Measurements from ENCODE around the gene ADCY2.
A peak's percentile ranks its signal among the peaks of the same experiment; 100 is the strongest.

Gene ADCY2

DNA sequence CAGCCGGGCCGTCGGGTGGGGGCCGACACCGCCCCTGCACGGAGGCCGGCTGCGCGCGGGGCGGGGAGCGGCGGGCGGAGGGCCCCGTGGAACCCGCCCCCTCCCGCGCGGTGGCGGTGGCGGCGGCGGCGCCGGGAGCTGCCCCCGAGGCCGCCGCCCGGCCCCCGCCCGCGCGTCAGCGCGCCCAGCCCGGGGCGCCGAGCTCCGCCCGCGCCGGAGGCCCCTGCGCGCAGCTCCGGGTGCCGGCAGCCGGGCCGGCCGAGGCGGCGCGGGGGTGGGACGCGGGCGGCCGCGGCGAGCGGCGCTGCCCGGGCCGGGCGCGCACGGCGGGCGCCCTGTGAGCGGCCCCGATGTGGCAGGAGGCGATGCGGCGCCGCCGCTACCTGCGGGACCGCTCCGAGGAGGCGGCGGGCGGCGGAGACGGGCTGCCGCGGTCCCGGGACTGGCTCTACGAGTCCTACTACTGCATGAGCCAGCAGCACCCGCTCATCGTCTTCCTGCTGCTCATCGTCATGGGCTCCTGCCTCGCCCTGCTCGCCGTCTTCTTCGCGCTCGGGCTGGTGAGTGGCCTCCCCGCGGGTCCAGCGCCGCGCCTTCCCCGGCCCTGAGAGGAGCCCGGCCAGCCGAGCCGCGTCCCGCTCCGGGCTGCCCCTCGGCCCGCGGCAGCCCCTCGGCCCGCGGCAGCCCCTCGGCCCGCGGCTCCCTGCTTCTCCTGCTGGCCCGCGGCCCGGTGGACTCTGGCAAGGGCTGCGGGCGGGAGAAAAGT lies at the start of gene ADCY2:
Gene ADCY2 (plus strand): TSS at position 192 of the 766 bp plus-strand sequence. CDS start 159 bp downstream, at position 351.
- DNase-seq (ENCODE audit: low spot score) = peak; percentile 40

DNA sequence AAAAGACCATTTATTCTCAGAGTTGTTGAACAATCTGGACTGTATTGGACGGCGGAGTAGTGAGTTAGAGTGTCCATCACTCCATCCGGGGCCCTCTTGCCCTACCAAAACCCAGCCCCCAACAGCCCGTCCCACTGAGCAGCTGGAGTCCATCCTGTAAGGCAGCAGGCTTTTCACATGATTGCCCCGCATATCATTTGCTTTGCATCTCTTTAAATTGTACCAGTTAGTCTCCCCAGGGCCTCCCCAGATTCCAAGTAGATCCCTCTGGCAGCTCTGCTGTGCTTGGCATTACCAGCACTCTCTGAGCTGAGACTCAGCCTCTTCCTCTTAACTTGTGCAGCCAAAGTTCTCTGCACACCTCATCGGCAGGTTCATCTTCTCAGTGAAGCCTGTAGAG lies 48.6 kb upstream of the ADCY2 start:
- DNase-seq (ENCODE audit: low spot score) = no peak

DNA sequence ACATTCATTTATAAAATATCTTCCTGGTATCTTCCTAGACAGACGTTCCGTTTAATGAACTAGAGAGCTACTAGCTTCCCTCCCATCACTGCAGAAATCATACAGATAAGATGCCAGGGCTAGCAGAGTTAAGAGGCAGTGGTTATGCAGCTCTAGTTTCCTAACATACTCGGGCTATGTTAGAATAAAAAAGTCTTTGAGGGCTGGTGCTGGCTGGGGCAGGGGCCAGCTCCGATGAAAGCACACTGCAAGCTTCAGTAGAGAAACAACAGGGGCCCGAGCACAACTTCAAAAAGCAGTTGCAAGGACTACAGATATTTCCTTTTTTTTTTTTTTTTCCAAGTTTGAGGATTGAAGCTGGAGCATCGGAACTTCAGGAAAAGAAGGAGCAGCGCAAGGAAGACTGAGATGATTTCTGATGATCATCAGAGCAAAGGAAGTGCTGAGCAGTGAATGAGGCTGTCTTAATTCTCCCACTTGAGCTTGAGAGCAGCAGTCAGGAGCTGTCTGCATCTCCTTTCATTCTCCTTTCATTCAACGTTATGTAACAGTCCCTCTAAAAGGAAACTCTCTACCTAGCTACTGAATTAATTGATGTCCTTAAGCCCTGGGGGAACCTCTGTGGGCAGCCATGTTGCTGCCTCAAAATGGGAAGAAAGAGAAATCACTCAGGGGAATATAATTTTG lies 47.6 kb upstream of the ADCY2 start:
- no peak for DNase-seq (ENCODE audit: low spot score)

DNA sequence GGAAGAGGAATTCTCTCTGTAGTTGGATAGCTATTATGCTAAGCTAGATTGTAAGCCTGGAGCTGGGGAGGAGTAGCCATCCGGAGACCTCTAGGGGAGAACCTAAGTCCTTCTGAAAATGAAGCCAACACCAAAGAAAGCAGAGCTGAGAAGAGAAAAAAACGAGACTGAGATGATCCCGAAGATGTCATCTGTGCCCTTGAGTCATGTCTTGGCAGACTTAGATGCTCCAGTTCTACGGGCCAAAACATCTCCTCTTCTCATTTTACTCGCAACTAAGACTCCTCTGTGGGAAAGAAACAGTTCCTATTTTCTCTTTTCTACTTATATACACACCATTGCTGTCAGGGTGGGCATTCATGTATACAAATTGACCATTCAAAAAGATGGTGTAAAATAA lies 34.3 kb upstream of the ADCY2 start:
- no peak for DNase-seq (ENCODE audit: low spot score)

DNA sequence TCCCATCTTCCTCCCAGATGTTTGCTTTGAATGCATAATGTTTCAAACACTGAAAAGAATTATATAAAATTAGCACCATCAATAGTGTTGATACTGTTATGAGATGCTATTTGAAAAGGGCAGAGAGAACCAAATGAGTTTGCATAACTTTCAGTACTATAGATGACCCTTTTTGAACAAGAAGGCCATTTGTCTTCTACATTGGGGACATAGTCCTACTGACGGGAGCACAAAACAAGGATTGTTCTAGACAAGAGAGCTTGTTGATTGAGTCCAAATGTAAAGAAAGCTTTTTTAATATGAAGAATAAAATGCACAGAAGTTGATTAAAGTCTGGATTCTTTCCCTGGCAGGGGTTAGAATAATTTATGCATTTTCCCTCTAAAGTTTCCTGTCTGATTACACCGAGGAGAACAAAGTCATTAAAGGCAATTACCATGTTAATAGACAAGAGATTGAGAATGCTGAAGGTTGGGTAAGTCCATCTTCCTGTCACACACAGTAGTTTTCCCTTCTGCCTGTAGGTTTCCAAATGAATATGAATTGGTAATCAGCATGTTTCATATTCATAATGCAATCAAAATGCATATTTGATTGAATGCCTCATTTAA lies 32.8 kb upstream of the ADCY2 start:
- DNase-seq (ENCODE audit: low spot score) = no peak

DNA sequence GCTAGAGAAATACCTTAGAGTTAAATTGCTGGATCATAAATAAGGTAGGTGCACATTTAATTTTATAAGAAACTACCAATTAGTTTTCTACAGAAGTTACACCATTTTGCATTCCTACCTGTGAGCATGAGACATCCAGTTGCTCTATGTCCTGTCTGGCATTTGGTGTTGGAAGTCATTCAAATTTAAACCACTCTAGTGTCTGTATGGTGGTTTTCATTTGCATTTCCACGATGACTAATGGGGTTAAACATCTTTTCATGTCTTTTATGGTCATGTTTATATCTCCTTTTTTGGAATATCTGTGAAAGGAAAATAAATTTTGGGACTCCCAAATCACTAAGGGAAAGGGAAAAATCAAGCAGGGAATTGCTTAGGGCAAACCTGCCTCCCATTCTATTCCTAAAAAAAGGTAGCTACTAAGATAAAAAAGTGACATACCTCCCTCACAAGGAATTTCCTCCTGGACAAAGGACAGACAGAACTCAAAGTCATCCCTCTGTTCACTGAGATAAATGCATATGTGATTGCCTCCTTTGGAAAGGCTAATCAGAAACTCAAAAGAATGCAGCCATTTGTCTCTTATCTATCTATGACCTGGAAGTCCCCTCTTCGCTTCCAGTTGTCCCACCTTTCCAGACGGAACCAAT lies 31.6 kb upstream of the ADCY2 start:
- no peak for DNase-seq (ENCODE audit: low spot score)

DNA sequence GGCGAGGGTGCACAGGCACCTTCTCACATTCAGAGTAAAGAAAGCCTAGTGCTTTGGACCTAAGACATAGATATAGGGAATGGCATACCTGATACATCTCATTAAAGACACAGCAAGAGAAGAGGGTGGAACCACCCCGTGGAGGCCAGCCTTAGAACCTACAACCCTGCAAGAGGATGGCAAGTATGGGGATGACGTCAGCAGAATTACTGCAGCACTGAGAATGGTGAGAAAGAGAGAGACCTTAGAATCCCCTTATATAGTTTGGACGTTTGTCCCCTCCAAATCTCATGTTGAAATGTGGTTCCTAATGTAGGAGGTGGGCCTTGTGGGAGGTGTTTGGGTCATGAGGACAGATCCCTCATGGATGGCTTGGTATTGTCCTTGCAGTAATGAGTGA lies 28.2 kb upstream of the ADCY2 start:
- DNase-seq (ENCODE audit: low spot score) = no peak

DNA sequence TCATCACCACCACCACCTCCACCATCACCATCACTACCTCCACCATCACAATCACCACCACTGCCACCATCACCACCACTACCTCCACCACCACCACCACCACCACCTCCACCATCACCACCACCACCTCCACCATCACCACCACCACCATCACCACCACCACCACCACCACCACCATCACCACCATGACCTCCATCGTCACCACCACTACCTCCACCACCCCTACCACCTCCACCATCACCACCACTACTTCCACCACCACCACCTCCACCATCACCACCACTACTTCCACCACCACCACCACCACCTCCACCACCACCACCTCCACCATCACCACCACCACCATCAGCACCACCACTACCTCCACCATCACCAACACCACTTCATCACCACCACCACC lies 23.5 kb upstream of the ADCY2 start:
- no peak for DNase-seq (ENCODE audit: low spot score)

DNA sequence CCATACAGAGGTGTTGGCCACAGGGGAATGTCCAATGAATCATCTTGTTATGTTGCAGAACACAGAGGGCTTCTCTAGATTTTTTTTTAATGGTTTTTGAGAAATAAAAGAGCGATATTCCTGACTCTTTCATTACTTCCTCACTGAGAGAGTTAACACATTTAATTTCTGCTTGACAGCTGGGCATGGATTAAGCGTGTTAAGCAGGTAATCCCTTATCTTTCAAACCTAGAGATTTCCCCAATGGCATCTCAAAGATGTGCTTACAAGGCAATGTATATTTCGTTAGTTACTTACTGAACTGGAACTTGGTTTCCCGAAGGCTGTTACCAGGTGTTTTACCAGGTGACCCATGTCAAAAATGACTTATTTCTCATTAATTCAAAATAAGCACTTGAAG lies 21.8 kb upstream of the ADCY2 start:
- no peak for DNase-seq (ENCODE audit: low spot score)

DNA sequence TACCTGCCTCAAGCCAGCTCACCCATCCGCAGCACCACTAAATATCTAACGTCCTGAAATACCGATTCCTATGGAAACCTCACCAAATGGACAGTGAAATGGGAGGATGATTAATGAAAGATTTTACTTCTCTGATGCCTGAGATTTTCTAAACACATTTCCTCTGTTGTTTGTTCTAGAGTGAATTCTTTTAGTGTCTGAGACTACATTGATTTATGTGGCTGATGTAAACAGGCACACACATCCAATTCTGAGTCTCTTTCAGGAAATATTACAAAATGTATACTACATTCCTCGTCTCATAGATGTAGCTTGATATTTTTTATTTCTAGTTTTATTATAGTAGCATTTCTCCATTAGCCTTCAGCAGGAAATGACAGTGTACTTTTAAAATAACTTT lies 20.5 kb upstream of the ADCY2 start:
- DNase-seq (ENCODE audit: low spot score) = no peak

DNA sequence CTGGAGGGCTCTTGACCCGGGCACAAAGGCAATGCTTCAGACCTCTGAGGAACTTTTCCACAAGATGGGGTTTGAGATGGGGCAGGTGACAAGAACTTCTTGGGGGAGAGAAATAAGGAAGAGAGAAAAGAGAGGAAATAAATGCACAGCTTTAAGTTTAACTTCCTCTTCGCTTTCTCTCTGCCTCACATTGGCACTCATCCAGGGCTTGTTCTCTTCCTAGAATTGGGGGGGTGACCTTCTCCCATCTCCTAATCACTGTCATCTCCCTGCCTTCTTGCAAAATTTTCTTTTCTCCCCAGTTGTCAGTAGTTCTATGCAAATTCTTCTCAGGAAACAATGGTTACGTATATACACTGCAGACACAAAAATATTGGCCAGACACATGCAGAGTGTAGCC lies 19.1 kb upstream of the ADCY2 start:
- DNase-seq (ENCODE audit: low spot score) = no peak

DNA sequence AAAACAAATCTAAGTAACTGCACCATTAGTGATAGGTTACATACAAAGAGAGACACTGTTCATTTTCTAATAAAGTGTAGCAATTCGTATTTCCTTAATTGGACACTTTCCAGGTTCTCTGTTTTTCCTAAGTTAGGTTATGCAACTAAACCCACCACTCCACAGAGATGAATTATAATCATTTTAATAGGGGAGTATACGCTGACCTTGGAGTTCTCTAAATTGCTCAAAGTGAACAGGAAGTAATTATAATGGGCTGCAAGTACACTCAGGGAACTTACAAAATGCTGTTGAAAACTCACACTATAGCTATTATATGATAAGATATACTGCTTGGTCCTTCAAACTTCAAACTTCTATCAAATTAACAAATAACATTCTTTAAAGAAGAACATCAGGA lies 18.2 kb upstream of the ADCY2 start:
- no peak for DNase-seq (ENCODE audit: low spot score)

DNA sequence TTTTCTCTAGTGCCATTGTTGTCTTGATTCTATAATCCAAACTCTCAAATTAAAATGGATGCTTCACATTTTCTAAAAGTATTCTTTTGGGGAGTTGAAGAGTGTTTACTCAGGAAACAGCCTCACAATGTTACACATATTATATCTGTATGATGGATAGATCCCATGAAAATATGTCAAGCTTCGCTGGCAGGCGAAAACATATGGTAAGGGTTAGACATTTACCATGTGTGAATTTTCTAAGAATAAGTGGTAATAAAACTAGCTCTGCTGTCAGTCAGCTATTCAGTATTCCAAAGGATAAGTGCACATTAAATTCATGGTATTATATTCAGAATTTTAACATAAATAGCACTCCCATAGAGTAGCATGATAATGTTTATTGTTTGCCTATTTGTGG lies 13.3 kb upstream of the ADCY2 start:
- DNase-seq (ENCODE audit: low spot score) = no peak

DNA sequence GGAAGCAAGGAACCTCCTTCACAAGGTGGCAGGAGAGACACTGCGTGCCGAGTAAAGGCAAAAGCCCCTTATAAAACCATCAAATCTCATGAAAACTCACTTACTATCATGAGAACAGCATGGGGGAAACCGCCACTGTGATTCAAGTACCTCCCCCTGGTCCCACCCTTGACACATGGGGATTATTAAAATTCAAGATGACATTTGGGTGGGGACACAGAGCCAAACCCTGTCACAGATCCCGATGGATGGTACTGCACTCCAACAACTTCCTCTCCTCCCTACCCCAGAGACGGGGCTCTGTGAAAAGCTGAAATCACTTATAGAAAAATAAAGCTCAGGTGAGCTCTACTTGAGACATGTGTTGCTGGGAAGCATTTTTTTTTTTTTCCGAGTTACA lies 10.3 kb upstream of the ADCY2 start:
- no peak for DNase-seq (ENCODE audit: low spot score)

DNA sequence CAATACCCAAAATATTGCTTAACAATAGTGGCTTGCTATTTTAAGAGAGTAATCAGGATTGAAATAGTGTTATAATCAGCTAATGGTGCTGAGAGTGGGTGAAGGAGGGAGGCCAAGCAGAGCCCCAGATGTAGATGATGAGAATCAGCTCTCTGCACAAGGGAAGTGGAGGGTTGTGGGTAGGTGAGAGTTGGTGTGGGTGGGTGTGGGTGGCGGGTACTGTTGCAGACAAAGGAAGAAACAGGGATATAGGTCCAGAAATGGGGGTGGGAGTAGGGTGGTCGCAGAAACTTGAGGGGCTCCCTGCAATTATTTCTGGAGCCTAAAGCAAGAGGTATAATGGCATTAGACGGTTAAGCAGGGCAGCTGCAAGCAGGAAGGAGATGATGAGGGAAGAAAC lies 7.4 kb upstream of the ADCY2 start:
- DNase-seq (ENCODE audit: low spot score) = no peak

DNA sequence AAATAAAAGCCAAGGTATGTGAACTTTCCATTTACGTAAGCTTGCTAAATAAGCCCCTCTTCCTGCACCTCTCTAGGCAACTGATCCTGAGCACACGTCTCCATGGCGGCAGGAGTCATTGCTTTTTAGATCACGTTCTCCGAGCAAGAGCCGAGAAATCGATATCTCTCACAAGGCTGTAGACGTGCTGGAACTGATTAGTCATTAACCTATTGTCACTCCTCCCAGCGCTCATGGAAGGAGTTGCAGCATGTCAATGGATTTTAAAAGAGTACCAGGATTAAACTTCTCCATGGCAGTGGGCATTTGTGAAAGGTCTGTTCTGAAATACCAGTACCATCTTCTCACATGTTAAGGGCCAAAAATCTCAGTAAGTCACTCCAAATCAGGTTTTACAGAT lies 4.7 kb upstream of the ADCY2 start:
- no peak for DNase-seq (ENCODE audit: low spot score)

DNA sequence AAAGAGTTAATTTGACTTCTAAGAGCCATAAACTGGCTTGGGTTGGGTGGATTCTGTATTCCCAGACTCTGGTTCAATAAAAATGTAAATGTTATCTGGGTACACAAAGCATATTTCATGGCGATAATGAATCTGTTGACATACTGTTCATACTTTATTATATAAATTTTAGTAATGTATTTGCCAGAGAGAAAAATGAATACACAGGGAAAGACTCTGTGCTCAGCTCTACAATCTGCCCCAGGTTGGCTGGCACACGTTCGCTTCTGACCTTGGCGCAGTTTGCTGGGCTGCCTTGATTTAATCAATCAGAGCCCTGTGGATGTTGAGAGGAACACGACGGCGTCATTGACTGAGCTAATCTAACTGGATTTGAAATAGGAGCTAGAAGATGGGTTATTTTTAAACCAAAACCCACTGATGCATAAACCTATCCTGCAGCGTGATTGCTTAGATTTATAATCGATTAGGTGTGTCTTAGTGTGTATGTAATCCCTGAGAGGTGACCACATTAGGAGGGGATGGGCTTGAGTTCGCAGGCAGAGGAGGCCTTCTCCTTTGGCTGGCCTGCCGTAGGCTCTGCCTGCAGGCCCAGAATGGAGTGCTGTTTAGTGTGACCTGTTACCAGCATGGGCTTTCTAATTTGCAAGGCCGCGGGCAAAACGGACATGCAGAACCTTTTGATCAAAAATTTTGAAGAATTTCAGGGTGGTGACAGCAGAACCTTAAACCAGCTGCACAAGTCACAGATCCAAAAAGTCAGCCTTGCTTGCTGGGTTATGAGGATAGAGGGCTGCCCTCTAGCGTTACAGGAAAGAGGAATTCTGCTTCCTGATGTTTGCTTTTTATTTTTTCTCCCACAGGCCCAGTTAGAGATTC lies 3.9 kb upstream of the ADCY2 start:
- peak; percentile 62 for DNase-seq (ENCODE audit: low spot score)

DNA sequence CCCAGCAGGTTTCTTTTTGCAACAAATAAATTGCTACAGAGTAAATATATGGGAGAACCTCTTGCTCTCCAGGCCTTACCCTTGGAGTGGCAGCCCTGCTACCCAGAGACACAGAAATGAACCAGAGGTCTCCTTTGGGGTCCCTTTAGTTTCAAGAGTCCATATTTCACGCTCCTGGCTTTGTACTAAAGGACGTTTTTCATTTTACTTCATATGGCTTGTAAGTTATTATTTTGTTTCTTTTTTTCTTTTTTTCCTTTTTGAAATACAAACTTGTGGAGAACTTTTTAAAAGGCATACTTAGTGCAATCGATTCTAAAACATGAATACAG lies 3.3 kb upstream of the ADCY2 start:
- DNase-seq (ENCODE audit: low spot score) = no peak

DNA sequence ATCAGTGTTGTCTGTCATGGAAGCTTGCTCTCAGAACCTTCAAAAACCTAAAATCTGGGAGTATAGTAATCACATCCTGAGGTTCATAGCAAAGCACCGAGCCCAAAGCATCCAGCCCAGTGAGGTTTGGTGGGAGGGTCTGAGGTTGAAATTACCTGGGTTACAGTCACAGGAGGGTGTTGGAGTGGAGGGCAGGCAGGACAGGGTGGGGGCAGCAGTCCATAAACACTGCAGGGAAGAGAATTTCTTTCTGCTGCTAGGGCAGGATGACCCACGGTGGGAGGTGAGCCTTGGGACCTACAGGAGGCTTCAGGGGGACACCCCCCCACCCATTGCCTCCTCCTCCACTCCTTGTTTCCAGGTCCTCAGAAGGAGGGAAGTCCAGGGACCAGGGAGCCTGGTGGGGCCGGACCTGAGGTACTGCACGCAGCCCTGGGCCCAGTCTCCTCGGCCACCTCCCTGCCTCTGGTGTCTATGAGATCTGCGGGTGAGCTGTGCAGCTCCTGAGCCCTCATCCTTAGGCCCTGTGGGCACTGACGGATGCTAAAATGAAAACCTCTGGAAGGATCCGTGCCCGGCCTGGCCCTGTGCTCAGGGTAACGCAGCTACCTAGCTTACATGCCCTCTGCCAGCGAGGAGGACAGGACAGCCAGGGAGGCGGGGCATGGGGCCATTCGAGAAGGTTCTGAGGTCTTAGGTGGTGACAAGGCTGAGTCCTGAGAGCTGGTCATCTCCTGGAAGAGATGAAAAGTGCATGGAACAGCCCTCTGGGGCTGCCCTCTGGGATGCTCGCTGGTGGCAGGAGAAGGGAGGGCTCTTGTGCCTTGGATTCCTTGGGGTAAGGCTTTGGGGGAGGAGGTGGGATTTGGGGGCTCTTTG lies 1.8 kb upstream of the ADCY2 start:
- DNase-seq (ENCODE audit: low spot score) = no peak

DNA sequence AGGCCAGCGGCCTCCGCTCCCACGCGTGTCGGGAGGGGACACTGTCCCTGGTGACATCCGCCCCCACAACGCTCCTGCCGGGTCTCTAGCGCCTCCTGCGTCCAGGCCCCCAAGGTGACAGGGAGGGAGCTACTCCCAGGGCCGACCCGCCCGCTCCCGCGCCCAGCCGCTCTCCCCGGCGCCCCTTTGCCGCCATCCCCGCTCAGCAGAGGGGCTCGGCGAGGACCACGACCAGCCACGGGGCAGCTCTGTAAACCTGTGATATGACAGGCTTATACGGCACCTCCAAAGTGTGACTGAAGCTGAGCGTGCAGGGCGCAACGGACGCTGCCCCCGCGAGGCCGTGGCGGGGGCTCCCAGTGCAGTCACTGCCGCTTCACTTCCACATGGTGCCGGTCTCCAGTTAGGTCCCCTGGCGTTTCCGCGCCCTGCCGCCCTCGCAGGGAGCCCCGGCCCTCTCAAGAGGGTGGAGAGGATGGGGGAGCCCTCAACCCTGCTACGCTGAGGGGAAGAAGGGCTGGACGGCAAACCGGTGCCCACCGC lies 978 bp upstream of the ADCY2 start:
- no peak for DNase-seq (ENCODE audit: low spot score)
